Liver (tissue), 9 donors: ENCODE results near the gene FAM219A. TPM values are rescaled to one million over a fixed set of nuclear protein-coding genes. Genes with fewer than 3 reads are reported as not detected.
A peak's percentile ranks its signal among the peaks of the same experiment; 100 is the strongest.

Experiments
- DNase-seq: peaks from one replicate; pipeline ENCODE4 v3.0.0-alpha.2; 2017; ENCODE audit warnings: low spot score
- H3K27ac ChIP-seq, 2 donors: one replicate each; pipeline ENCODE4 v1.7.0; 2013; ENCODE audit warnings: inconsistent platforms in 2 of 2, low read length in 2 of 2, control low read depth in 1 of 2, low read depth in 1 of 2, mild to moderate bottlenecking in 1 of 2
- H3K27me3 ChIP-seq, 4 donors: one replicate each; pipeline versions ENCODE4 v1.6.1 to v1.7.0; 2013; ENCODE audit warnings: low read length in 3 of 4, inconsistent platforms in 1 of 4, mild to moderate bottlenecking in 1 of 4, moderate library complexity in 1 of 4; ENCODE audit not compliant: control insufficient read depth in 4 of 4, insufficient read depth in 4 of 4
- H3K36me3 ChIP-seq, 4 donors: one replicate each; pipeline versions ENCODE4 v1.6.1 to v1.7.0; 2013; ENCODE audit warnings: low read length in 3 of 4, mild to moderate bottlenecking in 3 of 4, low read depth in 1 of 4, moderate library complexity in 1 of 4; ENCODE audit not compliant: control insufficient read depth in 4 of 4, insufficient read depth in 3 of 4
- H3K4me1 ChIP-seq, 4 donors: one replicate each; pipeline versions ENCODE4 v1.6.1 to v1.7.0; 2013; ENCODE audit warnings: low read length in 3 of 4, mild to moderate bottlenecking in 3 of 4, moderate library complexity in 1 of 4; ENCODE audit not compliant: control insufficient read depth in 4 of 4, insufficient read depth in 4 of 4
- H3K4me3 ChIP-seq, 3 donors: one replicate each; pipeline versions ENCODE4 v1.6.1 to v1.7.0; 2013; ENCODE audit warnings: low read length in 3 of 3, control low read depth in 1 of 3, low read depth in 1 of 3, mild to moderate bottlenecking in 1 of 3
- H3K9ac ChIP-seq, 2 donors: one replicate each; pipeline ENCODE4 v1.7.0; 2013; ENCODE audit warnings: low read length in 2 of 2, mild to moderate bottlenecking in 2 of 2, moderate library complexity in 2 of 2, control low read depth in 1 of 2, low read depth in 1 of 2
- H3K9me3 ChIP-seq, 4 donors: one replicate each; pipeline versions ENCODE4 v1.6.1 to v1.7.0; 2013; ENCODE audit warnings: low read length in 3 of 4; ENCODE audit not compliant: control insufficient read depth in 4 of 4
- EGR1 ChIP-seq, 2 donors: IDR thresholded peaks; 2 replicates each; pipeline ENCODE4 v1.6.1; 2016 to 2018; ENCODE audit warnings: antibody characterized with exemption in 2 of 2, low read depth in 2 of 2
- FOXA1 ChIP-seq: IDR thresholded peaks from 2 replicates; pipeline ENCODE4 v1.6.1; 2016; ENCODE audit warnings: antibody characterized with exemption
- FOXA2 ChIP-seq: IDR thresholded peaks from 2 replicates; pipeline ENCODE4 v1.6.1; 2016; ENCODE audit warnings: antibody characterized with exemption
- GABPA ChIP-seq, 2 donors: IDR thresholded peaks in 1 of 2; conservative IDR thresholded peaks in 1 of 2; 2 replicates each; pipeline ENCODE4 v1.6.1; 2016; ENCODE audit warnings: antibody characterized with exemption in 2 of 2, mild to moderate bottlenecking in 1 of 2, moderate library complexity in 1 of 2
- HNF4A ChIP-seq, 2 donors: conservative IDR thresholded peaks; 2 replicates each; pipeline ENCODE4 v1.6.1; 2016; ENCODE audit warnings: antibody characterized with exemption in 2 of 2, mild to moderate bottlenecking in 2 of 2
- HNF4G ChIP-seq: IDR thresholded peaks from 2 replicates; pipeline ENCODE4 v1.6.1; 2016; ENCODE audit warnings: antibody characterized with exemption
- JUND ChIP-seq, 2 donors: IDR thresholded peaks; 2 replicates each; pipeline ENCODE4 v1.6.1; 2016; ENCODE audit warnings: antibody characterized with exemption in 2 of 2
- NR2F2 ChIP-seq: IDR thresholded peaks from 2 replicates; pipeline ENCODE4 v1.6.1; 2016; ENCODE audit warnings: antibody characterized with exemption
- RAD21 ChIP-seq, 2 donors: IDR thresholded peaks; 2 replicates each; pipeline ENCODE4 v1.6.1; 2016; ENCODE audit warnings: antibody characterized with exemption in 2 of 2, mild to moderate bottlenecking in 2 of 2
- RXRA ChIP-seq, 2 donors: IDR thresholded peaks; 2 replicates each; pipeline ENCODE4 v1.6.1; 2017 to 2018; ENCODE audit warnings: antibody characterized with exemption in 2 of 2, mild to moderate bottlenecking in 1 of 2
- SP1 ChIP-seq: IDR thresholded peaks from 2 replicates; pipeline ENCODE4 v1.6.1; 2018; ENCODE audit warnings: antibody characterized with exemption, mild to moderate bottlenecking
- TAF1 ChIP-seq: conservative IDR thresholded peaks from 2 replicates; pipeline ENCODE4 v1.6.1; 2016; ENCODE audit warnings: antibody characterized with exemption, mild to moderate bottlenecking
- YY1 ChIP-seq: IDR thresholded peaks from 2 replicates; pipeline ENCODE4 v1.6.1; 2016; ENCODE audit warnings: antibody characterized with exemption, mild to moderate bottlenecking
- WGBS: extraction: QIAGEN DNeasy Blood & Tissue Kit; methylation state at CpG from one replicate; pipeline ENCODE4 v1.1.7; 2013; 5-methylcytosine and 5-hydroxymethylcytosine counted together
- polyA plus RNA-seq, 2 donors: library from polyadenylated mRNA; stranded (reverse) in 1 of 2; unstranded in 1 of 2; fragments of 200-250 nt in 1 of 2; fragments of >200 nt in 1 of 2; fragmentation: Nextera tagmentation in 1 of 2; extraction: Ambion mirVana in 1 of 2; gene quantifications; one replicate each; pipeline versions ENCODE4 v1.2.1 to v1.2.3, GENCODE V29; 2013 to 2015
- total RNA-seq, 2 donors: library from RNA; depleted of rRNA; stranded (reverse); fragments of >200 nt; gene quantifications; one replicate each; pipeline ENCODE4 v1.2.3, GENCODE V29; 2014
- TF ChIP-seq, protein P1 (sequence below): IDR thresholded peaks from 2 replicates; pipeline ENCODE4 v1.6.1; 2016; ENCODE audit warnings: antibody characterized with exemption, mild to moderate bottlenecking
- TF ChIP-seq, protein P2 (sequence below): IDR thresholded peaks from 2 replicates; pipeline ENCODE4 v1.6.1; 2016; ENCODE audit warnings: antibody characterized with exemption
- TF ChIP-seq, protein P3 (sequence below): IDR thresholded peaks from 2 replicates; pipeline ENCODE4 v1.6.1; 2016; ENCODE audit warnings: antibody characterized with exemption
- TF ChIP-seq, protein P4 (sequence below): IDR thresholded peaks from 2 replicates; pipeline ENCODE4 v1.6.1; 2016; ENCODE audit warnings: antibody characterized with exemption
- TF ChIP-seq, protein P5 (sequence below): fragments of 150-350 bp; IDR thresholded peaks from 2 replicates; pipeline ENCODE4 v1.5.1; 2017; ENCODE audit warnings: improper control_type of control experiment, low read depth, low read length; ENCODE audit not compliant: missing input control
- donor health status: healthy.
- donor health status: healthy.
- donor health status: healthy.
- donor health status: healthy.
- donor health status: healthy.

Gene FAM219A
- total and polyA plus RNA-seq, 4 donors = 1.6 to 3.6 (median 2.4) TPM

DNA sequence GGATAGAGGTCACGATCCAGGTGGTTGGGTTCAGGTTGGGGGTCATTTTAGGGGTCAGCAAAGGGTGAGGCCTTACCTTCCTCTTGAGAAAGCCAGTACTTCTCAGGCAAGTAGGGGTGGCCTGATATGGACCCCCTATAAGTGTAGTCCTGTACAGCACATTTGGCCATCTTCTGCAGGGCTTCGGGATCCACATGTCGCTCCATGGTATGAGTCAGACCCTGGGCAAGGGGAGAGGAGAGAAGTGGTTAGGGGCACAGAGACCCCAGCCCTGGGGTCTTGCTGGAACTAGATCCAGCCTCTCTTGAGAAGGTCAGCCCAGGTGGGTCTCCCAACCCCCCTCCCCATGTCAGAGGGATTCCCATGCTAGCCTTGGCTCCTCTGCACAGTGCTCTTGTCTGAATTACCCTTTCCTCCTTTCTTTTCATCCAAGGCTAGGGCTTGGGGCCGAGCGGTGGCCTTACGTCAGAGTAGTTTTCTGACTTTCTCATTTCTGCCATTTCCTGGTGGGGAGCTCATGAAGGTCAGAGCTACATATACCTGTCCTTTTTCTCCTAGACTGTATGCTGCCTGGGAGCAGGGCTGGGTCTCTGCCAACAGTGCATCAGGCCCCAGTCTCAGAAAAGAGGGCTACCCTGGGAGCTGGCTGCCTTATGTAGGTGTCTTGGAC, 72.7 kb downstream of the FAM219A start:
- H3K36me3 ChIP-seq = no peaks in the 10 kb centered on the region
- H3K4me1 ChIP-seq = peaks cover 0 to 14% (median 8%) of the 10 kb centered on the region in 4 donors
- H3K27me3 ChIP-seq = no peaks in the 10 kb centered on the region
- 96% methylated on average over 6 of the region's 6 CpGs for WGBS
- TF ChIP-seq, protein P1, sequence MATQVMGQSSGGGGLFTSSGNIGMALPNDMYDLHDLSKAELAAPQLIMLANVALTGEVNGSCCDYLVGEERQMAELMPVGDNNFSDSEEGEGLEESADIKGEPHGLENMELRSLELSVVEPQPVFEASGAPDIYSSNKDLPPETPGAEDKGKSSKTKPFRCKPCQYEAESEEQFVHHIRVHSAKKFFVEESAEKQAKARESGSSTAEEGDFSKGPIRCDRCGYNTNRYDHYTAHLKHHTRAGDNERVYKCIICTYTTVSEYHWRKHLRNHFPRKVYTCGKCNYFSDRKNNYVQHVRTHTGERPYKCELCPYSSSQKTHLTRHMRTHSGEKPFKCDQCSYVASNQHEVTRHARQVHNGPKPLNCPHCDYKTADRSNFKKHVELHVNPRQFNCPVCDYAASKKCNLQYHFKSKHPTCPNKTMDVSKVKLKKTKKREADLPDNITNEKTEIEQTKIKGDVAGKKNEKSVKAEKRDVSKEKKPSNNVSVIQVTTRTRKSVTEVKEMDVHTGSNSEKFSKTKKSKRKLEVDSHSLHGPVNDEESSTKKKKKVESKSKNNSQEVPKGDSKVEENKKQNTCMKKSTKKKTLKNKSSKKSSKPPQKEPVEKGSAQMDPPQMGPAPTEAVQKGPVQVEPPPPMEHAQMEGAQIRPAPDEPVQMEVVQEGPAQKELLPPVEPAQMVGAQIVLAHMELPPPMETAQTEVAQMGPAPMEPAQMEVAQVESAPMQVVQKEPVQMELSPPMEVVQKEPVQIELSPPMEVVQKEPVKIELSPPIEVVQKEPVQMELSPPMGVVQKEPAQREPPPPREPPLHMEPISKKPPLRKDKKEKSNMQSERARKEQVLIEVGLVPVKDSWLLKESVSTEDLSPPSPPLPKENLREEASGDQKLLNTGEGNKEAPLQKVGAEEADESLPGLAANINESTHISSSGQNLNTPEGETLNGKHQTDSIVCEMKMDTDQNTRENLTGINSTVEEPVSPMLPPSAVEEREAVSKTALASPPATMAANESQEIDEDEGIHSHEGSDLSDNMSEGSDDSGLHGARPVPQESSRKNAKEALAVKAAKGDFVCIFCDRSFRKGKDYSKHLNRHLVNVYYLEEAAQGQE = no peak
- no peak overlapping the region for H3K4me3 ChIP-seq
- H3K27ac ChIP-seq = no peak overlapping the region
- no peak for DNase-seq
- no peak overlapping the region for H3K9ac ChIP-seq
- H3K9me3 ChIP-seq = no peaks in the 10 kb centered on the region

DNA sequence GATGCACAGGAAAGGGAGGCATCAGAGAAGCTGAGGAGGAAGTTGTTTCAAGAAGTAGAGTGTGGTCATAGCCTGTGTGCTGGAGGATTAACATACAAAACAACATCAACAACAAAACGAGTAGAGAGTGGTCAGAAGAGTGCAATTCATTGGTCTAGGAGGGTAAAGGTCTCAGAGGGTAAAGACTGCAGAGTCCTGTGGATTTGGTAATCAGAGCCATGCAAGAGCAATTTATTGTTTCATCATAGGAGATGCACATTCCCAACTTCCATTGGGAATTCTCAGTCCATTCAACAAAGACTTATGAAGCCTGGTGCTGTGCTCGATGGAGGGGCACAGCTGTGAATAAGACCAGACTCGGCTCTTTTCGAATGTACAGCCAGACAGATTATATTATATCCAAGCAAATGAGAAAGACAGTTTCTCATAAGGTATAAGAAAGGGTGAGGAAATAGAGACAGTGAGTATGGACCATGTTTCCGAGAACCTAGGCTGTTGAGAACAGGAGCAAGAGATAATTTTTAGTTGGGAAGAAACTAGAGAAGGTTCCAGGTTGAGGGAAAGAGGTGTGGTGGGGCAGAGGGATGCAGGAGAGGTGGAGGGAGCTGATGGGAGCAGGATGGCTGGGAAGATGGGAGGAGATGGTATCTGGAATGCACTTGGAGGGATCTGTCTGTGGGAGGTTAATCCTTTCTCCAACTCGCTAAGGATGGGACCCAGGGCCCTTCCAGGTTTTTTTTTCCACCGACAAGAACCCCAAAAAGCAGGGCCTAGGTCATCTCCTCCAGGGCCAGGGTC, 73.8 kb downstream of the FAM219A start:
- Histone ChIP-seq H3K27ac (no peak overlapping the region), H3K4me1 (peaks cover 4 to 25% (median 18%) of the 10 kb centered on the region in 4 donors)

More for the DNA sequence above, 73.8 kb downstream of the FAM219A start:
- no peak for DNase-seq
- Histone ChIP-seq H3K4me3 (no peak overlapping the region), H3K9me3 (no peaks in the 10 kb centered on the region), H3K27me3 (no peaks in the 10 kb centered on the region), H3K9ac (no peak overlapping the region), H3K36me3 (no peaks in the 10 kb centered on the region)
- TF ChIP-seq, protein P2, sequence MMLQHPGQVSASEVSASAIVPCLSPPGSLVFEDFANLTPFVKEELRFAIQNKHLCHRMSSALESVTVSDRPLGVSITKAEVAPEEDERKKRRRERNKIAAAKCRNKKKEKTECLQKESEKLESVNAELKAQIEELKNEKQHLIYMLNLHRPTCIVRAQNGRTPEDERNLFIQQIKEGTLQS = peak; percentile 84
- TF ChIP-seq EGR1 (IDR thresholded peaks at IDR 0.05; ENCODE audit: low read depth in 2 of 2) (no peak), SP1 (peak; percentile 96), RAD21 (IDR thresholded peaks at IDR 0.05) (peak; percentile 11 to 40), HNF4G (peak; percentile 85), RXRA (IDR thresholded peaks at IDR 0.05) (peak; percentile 85 to 93), NR2F2 (peak; percentile 61), FOXA2 (peak; percentile 16), TAF1 (no peak), GABPA (IDR thresholded peaks at IDR 0.05 in 1 of 2, conservative IDR thresholded peaks at IDR 0.05 in 1 of 2) (no peak), FOXA1 (no peak), YY1 (peak; percentile 56), JUND (IDR thresholded peaks at IDR 0.05) (peak in 1 of 2 donors; percentile 48), HNF4A (conservative IDR thresholded peaks at IDR 0.05) (peak; percentile 95 to 97)
- TF ChIP-seq, protein P1 = peak; percentile 61
- TF ChIP-seq, protein P3, sequence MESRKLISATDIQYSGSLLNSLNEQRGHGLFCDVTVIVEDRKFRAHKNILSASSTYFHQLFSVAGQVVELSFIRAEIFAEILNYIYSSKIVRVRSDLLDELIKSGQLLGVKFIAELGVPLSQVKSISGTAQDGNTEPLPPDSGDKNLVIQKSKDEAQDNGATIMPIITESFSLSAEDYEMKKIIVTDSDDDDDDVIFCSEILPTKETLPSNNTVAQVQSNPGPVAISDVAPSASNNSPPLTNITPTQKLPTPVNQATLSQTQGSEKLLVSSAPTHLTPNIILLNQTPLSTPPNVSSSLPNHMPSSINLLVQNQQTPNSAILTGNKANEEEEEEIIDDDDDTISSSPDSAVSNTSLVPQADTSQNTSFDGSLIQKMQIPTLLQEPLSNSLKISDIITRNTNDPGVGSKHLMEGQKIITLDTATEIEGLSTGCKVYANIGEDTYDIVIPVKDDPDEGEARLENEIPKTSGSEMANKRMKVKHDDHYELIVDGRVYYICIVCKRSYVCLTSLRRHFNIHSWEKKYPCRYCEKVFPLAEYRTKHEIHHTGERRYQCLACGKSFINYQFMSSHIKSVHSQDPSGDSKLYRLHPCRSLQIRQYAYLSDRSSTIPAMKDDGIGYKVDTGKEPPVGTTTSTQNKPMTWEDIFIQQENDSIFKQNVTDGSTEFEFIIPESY = peak; percentile 59
- TF ChIP-seq, protein P4, sequence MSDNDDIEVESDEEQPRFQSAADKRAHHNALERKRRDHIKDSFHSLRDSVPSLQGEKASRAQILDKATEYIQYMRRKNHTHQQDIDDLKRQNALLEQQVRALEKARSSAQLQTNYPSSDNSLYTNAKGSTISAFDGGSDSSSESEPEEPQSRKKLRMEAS = no peak
- TF ChIP-seq, protein P5, sequence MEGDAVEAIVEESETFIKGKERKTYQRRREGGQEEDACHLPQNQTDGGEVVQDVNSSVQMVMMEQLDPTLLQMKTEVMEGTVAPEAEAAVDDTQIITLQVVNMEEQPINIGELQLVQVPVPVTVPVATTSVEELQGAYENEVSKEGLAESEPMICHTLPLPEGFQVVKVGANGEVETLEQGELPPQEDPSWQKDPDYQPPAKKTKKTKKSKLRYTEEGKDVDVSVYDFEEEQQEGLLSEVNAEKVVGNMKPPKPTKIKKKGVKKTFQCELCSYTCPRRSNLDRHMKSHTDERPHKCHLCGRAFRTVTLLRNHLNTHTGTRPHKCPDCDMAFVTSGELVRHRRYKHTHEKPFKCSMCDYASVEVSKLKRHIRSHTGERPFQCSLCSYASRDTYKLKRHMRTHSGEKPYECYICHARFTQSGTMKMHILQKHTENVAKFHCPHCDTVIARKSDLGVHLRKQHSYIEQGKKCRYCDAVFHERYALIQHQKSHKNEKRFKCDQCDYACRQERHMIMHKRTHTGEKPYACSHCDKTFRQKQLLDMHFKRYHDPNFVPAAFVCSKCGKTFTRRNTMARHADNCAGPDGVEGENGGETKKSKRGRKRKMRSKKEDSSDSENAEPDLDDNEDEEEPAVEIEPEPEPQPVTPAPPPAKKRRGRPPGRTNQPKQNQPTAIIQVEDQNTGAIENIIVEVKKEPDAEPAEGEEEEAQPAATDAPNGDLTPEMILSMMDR = no peak
- 75% methylated on average over 7 of the region's 7 CpGs for WGBS
